SW 1271 (cell line): Measurements from ENCODE around the gene PSMD1.

Experiments
- DNase-seq, 2 experiments: peaks; one replicate each; lab custom pipeline; 2025; lab: John Stamatoyannopoulos, UW

The PSMD1 gene

DNA sequence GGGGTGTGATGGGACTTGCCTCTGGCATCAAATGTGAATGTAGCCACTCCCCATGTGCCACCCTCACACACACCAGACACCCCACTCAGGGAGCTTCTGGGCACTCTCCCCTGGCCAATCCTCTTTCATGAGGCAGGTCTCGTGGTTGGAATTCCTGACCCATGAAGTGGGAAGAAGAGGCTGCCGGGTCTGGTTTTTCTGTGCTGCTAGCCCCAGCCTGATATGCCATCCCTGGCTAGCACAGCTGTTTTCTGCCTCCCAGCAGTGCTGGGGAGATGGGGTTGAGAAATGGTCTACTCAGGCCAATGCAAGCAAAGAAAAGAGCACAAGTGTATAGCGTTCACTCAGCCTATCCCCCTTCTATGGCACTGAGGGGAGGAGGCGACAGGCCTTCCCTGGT, 20.5 kb upstream of the PSMD1 start:
- no peak for DNase-seq

DNA sequence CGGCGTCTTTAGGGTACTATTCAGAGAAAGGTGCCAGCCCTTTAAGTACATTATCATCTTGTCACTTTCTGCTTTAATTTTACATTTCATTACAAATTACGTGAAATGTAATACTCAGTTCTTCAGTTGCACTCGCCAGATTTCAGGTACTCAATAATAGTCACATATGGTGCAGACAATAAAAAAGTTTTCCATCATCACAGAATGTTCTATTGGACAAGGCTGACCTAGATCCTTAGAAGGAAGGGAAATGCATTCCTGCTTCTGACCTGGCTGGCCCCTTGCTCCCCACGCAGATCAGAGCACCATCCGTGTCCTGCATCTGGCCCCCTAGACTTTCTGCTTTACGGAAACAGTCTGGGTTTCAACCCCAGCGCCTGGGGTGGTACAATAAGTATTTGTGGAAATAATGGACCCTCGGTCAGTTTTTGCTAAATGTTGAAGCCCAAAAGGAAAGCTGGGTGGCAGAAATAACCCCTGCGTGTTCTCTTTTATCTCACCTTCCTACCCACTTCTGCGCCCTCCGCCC, 20.0 kb upstream of the PSMD1 start:
- DNase-seq: no peak

DNA sequence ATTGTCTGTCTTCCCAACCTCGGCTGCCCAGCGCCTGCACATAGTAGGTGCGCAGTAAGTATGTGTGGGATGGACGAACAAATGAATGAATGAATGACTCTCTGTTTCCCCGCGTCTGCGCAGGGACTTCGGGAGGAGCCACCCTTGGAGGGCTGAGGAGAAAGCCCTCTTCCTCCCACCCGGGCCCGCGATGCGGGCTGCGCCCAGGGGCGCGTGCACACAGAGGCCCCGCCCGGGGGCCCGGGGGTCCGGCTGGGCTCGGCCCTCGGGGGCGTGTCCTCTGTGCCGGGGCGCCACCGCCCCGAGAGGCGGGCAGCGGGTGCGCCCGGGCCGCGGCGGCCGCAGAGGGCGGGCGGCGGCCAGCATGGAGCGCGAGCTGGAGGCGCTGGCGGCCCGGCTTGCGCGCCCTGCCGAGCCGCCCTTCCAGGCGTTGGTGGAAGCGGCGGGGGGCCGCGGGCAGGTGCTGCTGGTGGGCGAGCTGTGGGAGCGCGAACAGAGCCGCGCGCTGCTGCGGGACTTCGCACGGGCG, 19.4 kb upstream of the PSMD1 start, which contains the start of gene C2orf72:
TSS of gene C2orf72 (plus strand) at position 322 of the 529 bp plus-strand sequence. CDS start at position 365, 43 bp downstream.
- DNase-seq: no peak

DNA sequence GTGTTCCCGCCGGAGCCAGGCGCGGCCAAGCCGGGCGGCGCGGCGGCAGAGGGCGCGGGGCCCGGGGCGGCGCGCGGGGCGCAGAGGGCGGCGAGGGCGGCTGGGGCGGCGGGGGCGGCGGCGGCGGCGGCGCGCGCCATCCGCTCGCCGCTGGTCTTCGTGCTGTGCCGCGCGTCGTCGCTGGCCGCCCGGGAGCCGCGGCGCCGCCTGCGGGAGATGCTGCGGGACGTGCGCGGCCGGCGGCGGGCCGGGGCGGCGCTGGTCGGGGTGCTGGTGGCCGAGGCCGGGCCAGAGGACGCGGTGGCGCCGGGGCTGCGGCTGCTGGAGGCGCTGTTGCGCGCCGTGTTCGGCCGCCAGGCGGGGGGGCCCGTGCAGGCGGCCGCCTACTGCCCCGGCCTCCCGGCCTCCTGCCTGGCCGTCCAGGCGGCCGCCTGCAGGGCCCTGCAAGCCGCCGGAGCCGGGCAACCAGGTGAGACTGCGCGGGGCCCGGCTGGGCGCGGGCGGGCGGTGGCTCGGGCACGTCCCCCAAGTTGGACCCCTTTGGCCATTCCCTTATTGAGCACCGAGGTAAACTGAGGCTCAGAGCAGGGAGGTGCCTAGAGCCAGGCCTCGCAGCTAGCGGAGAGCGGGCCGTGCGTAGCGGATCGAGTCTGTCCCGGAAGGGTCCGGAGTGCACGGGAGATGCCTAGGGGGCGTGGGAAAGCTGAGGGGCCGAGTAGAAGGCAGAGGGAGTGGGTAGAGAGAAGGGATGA, 18.8 kb upstream of the PSMD1 start:
- no peak for DNase-seq

DNA sequence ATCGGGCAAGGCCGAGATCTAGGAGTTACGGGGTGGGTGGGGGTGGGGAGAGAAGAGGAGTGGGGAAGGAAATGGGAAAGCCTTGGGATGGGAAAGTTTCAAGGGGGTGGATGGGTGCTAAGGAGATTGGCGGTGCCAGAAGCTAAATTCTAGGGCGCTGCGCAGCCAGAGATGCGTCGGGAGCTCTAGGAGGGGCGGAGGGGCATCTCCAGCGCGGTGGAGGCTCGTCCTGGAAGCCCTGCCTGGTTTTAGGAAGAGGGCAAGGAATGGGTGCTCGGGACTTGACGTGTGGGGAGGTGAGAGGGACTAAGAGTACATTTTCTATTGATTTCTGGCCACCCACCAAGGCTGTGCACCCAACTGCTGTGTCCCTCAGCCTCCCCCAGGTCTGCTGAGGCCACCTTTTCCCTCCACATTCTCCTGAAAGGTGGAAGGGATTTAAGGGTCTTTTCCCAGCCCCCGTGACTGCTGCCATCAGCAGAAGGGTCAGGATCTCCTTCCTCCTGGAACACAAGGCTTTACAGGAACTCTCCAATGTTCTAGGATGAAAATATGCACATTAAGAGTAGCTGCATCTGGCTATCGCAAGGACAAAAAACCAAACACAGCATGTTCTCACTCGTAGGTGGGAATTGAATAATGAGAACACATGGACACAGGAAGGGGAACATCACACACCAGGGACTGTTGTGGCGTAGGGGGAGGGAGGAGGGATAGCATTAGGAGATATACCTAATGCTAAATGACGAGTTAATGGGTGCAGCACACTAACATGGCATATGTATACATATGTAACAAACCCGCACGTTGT, 18.0 kb upstream of the PSMD1 start:
- DNase-seq: no peak

DNA sequence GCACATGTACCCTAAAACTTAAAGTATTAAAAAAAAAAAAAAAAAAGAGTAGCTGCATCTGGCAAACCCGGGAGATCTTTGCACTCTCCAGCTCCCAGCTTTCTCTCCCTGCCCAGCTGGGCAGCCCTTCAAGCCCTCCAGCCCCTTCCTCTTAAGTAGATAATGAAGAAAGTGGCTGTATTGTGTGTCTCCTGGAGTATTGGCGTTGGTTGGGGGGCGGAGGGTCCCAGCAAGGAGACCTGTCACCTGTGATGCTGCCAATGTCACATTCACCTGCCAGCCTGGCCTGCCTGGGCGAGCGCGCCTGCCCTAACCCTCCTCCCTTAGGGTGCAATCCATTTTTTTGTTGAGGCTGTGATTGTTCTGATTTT, 17.4 kb upstream of the PSMD1 start:
- no peak for DNase-seq

DNA sequence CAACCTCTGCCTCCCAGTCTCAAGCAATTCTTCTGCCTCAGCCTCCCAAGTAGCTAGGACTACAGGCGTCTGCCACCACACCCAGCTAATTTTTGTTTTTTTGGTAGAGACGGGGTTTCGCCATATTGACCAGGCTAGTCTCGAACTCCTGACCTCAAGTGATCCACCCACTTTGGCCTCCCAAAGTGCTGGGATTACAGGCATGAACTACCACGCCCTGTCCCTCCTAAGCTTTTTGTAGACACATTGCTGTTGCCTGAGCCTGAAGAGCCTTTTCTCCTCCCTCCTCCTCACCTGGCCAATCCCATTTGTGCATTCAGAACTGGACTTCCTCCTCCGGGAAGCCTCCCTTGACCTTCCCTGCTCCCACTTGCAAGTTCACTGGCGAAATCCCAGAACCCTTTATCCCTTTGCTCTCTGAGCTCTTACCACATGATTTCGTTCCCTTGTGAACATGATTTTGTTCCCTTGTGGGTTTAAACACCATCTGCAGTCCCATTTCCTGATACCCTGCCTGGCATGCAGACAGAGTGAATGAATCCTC, 16.8 kb upstream of the PSMD1 start:
- DNase-seq: no peak

DNA sequence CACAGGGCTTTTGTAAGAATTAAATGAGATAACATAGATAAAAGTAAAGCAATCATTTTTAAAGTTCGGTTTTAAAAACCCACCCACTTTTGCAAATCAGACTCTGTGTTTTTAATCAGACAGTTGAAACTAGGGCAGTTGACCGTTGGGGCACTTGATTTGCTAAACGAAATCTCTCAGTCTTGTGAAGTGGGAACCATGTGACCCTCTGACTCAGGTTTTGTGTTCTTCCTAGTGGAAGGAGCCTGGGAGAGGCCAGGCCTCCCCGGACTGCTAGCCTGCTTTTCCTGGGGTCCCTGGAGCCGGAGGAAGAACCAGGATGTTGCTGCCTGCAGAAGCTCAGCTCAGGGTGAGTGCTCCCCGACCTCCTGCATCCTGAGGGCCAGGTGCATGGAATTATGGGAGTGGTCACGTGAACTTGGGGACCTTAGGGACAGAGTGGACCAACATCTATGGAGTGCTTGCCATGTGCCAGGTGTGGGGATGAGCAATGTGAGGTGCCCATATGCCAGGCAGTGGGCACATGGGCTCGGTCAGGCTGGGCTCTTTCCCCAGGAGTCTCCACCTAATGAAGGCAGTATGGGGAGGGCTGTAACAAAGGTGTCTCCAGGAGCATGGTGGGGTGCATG, 15.5 kb upstream of the PSMD1 start:
- no peak for DNase-seq

DNA sequence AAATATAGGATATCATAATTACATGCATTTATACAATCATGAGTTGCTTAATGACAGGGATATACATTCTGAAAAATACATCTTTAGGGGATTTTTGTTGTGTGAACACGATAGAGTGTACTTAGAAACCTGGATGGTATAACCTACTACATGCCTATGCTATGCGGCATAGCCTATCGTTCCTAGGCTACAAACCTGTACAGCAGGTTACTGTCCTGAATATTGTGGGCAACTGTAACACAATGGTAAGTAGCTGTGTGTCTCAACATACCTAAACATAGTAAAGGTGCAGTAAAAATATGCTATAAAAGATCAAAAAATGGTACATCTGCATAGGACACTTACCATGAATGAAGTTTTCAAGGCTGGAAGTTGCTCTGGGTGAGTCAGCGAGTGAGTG, 12.9 kb upstream of the PSMD1 start:
- no peak for DNase-seq

DNA sequence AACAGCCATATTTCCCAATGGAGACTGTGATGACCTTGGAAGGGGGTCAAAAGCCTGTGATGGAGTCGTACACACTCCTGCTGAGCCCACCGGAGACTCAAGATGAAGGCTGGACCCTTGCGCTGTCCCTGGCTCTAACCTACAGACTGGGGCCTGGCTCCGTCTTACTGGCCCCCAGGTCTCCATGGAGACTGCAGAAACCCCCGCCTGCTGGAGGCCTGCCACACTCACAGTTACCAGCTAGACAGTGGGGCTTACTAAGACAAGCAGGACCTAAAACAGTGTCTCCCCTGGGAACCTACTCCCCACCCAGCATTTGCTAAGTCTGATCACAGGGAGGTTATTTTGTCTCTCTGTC, 9.8 kb upstream of the PSMD1 start:
- DNase-seq: no peak

DNA sequence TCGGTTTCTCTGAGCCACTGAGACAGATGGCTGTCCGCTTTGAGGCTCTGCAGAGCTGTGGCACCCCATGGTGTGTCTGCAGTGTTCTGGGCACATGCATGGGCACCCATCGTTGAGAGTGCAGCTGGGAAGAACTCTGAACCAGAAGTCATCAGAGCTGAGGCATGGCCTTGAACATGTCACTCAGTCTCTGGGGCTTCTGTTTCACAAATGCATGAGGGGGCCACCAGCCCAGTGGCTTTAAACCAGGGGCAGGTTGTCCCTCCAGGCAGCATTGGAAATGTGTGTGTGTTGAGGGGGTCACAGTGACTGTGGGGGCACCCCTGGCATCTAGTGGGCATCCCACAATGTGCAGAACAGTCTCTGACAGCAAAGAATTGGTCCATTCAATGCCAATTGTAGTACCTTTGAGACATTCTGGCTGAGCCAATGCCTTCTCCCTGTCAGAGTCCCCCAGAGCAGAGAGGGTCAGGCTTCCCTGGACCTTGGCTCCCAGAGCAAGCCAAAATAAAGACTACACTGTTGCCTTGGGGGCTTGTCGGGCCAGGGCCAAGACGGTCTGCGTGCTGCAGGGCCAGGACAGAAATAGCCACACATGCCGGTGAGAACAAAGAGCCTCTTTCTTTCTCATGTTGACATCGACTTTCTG, 9.3 kb upstream of the PSMD1 start:
- DNase-seq: no peak

DNA sequence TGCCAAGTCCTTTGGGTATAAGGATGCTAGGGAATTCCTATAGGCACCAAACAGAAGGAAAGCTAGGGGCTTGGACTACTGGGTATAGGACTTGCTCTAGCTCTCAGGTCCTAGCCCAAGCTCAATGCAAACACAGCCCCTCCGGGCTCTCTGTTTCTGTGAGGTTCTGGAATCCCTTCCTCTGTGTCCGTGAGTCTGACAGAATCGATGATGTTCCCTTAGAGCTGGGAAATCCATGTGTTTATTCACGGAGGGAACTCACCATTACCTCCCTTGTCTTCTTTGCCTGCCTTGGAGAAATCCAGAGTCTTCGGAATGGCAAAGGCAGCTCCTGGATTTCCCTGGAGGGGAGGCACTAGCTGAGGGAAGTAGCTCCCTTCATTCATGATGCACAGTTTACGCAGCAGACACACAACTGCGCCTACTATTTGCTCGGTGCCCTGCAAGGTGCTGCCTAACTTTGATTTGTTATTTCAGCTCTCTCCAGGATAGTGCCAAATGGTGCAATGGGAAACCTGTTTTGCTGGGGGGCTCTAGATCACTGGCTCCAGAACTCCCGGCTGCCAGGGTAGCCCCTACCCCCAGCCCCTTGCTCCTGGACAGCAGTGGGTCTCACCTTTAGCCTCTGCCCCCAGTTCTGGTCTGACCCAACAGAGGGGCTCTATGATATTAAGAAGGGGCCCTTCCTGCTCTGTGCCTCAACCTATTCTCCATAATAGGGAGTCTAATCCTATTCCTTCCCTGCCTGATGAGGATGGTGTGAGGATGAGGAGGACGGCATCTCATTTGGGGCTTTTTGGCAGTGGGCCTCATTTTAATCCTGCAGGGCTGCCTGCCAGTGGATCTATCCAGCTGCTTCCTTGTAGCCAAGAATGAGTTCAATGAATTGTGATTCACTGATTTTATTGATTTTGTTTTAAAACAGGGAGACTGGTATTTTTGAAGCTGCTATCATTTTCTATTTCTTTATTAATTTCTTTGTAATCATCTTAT, 8.4 kb upstream of the PSMD1 start:
- DNase-seq: no peak

DNA sequence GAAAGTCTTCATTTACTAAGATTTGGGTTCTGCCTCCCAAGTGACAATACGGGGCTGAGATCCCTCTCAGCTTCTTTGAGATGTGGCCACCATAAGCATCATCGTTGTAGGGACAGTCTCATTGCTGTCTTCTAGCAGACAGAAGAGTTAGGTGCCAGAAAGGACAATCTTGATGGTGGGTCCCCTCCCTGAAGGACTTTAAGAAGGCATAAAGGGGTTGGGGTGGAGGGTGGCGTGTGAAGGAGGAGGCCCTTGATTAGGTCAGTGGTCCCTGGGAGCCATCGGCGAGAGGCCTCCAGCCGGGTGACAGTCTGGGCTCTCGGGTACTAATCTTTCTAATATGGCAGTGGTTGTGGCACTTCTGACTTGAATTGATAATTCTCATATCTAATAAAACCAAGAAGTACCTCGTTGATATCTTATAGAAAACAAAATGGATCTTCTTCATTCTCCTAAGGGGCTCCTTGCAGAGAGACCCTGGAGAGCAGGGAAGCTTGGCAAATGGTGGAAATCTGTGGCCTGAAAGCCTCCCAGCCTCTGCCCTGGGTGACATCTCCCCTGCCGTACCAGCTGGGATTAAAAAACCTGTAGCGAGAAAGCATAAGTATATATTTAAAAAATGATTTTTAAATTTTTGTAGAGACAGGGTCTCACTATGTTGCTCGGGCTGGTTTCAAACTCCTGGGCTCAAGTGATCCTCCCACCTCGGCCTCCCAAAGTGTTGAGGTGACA, 7.2 kb upstream of the PSMD1 start:
- DNase-seq: no peak

DNA sequence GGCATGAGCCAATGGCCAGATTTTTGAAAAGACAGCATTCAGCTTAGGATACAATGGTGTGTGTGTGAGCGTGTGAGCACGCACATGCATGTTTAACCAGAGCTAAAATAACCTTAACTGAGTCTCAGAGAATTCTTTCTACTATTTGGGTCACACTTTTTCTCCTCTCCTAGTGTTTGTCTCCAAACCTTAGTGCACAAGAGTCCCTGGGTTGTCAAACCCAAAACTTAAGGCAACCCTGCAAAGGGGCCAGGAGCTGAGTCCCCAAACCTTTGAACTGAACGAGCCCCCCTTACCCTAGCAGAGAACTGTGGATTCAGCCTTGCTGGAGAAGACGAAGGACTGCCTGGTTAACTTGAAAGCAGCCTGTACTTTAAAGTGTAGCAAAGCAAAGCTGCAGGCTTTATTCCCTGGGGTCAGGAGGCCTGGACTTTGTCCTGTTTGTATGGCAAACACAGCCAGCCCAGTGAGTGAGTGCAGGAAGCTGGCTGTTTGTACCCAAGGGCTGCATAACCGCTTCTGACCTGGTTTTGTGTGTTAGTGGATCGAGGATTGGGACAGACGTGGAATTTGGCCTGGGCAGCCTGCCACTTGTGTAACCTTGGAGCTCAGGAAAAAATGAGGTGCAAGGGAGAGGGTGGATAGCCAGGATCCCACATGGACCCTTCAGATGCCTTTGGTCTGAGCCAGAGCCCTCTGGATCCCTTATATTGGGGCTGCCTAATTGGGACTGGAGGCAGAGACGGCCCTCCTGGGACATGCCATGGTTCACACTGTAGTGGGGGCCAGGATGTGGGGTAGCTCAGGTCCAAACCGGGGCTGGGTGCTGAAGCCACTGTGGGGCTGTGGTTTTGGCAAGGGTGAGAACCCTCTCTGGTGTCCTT, 6.4 kb upstream of the PSMD1 start:
- DNase-seq: no peak

DNA sequence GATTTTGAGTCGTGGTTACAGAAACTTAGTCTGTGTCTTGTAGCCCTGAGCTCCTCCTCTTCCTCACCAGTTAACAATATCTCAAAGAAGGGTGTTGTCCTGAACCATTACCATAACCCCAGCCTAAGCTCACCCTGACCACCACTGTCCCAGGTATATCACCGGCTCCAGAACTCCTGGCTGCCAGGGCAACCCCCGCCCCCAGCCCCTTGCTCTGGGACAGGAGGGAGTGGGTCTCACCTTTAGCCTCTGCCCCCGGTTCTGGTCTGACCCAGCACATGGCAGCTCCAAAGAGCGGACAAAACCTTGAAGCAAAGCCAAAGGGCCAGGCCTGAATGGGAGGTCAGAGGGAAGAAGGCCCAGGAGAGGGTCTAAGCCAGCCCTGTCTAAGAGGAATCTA, 5.6 kb upstream of the PSMD1 start:
- no peak for DNase-seq

DNA sequence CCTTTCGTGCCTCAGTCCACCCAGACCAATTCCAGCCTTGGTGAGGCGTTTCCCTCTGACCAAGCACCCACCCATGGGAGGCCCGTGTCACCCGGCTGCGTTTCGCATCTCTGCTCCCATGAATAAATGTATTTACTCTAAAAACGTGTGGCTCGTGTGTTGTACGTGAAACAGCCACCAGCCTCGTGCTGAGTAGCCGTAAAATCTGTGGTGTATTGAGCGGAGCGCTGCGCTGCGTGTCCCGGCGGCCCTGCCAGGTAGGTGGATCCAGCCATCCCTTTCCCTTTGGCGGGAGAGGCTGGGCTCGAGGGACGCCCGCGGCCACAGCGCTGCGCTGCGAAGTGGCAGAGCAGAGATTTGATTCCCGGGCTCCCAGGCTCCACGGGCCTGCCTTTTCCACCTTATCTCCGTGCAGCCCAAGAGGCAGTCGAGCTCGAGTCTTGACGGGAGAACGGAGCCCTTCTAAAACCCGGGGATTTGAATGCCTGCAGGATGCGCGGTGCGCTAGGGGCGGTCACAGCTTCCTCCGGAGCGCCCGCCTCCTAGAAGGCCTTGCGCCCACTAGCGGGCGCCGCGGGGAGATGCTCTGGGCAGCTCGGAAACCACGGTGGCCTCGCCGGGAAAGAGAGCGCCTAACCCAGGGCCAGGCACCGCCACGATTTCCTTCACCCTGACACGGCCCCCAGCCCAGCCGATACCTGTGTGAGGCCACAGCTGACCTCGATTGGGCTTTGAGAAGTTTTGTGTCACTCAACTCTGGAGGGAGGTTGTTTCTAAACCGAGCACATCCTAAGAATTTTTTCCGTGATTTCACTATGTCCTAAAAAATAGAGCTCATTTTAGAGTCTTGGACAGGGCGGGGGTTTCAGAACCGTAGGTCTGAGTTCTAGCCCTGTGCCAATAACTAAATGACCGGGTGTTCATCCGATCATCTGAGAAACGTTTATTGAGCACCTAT, 3.9 kb upstream of the PSMD1 start:
- peak; percentile 30 to 74 for DNase-seq

DNA sequence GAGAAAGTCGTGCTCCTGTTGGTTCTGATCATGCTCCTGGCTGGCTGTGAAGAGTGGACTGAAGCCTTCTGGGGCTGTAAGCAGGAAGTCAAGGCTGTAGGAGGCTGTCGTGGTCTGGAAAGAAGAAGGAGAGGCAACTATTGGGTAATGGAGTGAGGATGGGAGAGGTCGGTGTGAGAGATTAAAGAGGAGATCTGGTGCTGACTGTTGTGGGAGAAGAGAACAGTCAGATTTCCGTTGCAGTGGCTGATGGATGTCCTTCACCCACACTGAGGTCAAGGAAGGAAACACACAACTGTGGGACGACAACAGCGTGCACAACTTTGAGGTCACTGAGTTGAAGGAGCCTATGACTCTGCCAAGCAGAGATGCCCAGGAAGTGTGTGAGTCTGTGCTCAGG, 2.8 kb upstream of the PSMD1 start:
- no peak for DNase-seq

DNA sequence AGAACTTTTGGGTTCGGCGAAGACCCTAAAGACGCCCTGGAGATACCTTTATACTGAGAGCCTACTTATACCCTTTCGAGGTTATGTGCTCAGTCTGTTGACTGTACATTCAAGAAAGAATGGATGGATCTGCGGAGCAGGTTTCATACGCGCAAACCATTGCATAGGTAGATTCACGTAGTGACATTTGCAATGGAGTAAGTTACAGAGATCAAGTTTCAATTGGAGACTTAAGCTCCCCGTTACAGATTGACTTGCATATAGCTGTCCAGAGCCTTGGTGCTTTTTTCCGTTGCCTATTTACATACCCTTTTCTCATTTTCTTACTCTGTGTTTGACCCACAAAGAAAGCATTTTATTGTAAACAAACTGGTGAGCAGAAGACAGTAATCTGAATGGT, 923 bp downstream of the PSMD1 start:
- DNase-seq: no peak
